Fibroblast of lung (primary cell): Measurements from ENCODE around the gene PACS2. TPM values are rescaled to one million over a fixed set of nuclear protein-coding genes. Genes with fewer than 3 reads are reported as not detected.
A peak's percentile ranks its signal among the peaks of the same experiment; 100 is the strongest.

Source experiments
- DNase-seq, 2 donors: peaks; one replicate each; pipeline versions ENCODE4 v3.0.0 to v3.0.0-alpha.2; 2010; ENCODE audit warnings: low read depth in 2 of 2
- H2AFZ ChIP-seq: 2 replicates; pipeline ENCODE4 v1.5.1; 2012; ENCODE audit warnings: low read length, control low read depth, inconsistent platforms
- H3K27ac ChIP-seq: 2 replicates; pipeline ENCODE4 v1.5.1; 2011; ENCODE audit warnings: low read length, control low read depth; ENCODE audit not compliant: insufficient read depth
- H3K27me3 ChIP-seq: 2 replicates; pipeline ENCODE4 v1.5.1; 2011; ENCODE audit warnings: mild to moderate bottlenecking, low read length; ENCODE audit not compliant: control insufficient read depth, insufficient read depth
- H3K36me3 ChIP-seq: 2 replicates; pipeline ENCODE4 v1.5.1; 2011; ENCODE audit warnings: low read length; ENCODE audit not compliant: control insufficient read depth, insufficient read depth
- H3K4me1 ChIP-seq: 2 replicates; pipeline ENCODE4 v1.5.1; 2011; ENCODE audit warnings: low read length; ENCODE audit not compliant: control insufficient read depth, insufficient read depth; ENCODE audit errors: extremely low read depth
- H3K4me2 ChIP-seq: 2 replicates; pipeline ENCODE4 v1.5.1; 2011; ENCODE audit warnings: low read length, control low read depth; ENCODE audit not compliant: insufficient read depth; ENCODE audit errors: extremely low read depth
- H3K4me3 ChIP-seq, 4 experiments: fragments of 200-600 bp in 1 of 4; sonication (generic) in 1 of 4; replicated peaks in 1 of 4; 2 replicates each; pipeline ENCODE4 v1.5.1; 2011 to 2016; ENCODE audit warnings: low read length in 4 of 4, low read depth in 3 of 4, mild to moderate bottlenecking in 3 of 4, control low read depth in 2 of 4, inconsistent platforms in 1 of 4, mixed read lengths in 1 of 4; ENCODE audit not compliant: insufficient read depth in 1 of 4; ENCODE audit errors: control extremely low read depth in 1 of 4
- H3K79me2 ChIP-seq: 2 replicates; pipeline ENCODE4 v1.5.1; 2012; ENCODE audit warnings: mild to moderate bottlenecking, low read length, inconsistent platforms; ENCODE audit not compliant: control insufficient read depth, insufficient read depth
- H3K9ac ChIP-seq: 2 replicates; pipeline ENCODE4 v1.5.1; 2011; ENCODE audit warnings: mild to moderate bottlenecking, low read length, control low read depth; ENCODE audit not compliant: insufficient read depth
- H3K9me3 ChIP-seq: 2 replicates; pipeline ENCODE4 v1.5.1; 2012; ENCODE audit warnings: low read depth, low read length; ENCODE audit not compliant: control insufficient read depth, insufficient read depth
- H4K20me1 ChIP-seq: 2 replicates; pipeline ENCODE4 v1.5.1; 2011; ENCODE audit warnings: low read length; ENCODE audit not compliant: control insufficient read depth, insufficient read depth; ENCODE audit errors: extremely low read depth
- EZH2 ChIP-seq: IDR thresholded peaks from 2 replicates; pipeline ENCODE4 v1.5.1; 2012; ENCODE audit warnings: low read length, control low read depth, mild to moderate bottlenecking; ENCODE audit errors: missing control alignments
- polyA plus RNA-seq, 2 donors: library from polyadenylated mRNA; depleted of rRNA in 1 of 2; stranded (reverse) in 1 of 2; unstranded in 1 of 2; fragments of >200 nt; gene quantifications; 2 replicates each; pipeline ENCODE4 v1.2.1, GENCODE V29; 2011 to 2012; ENCODE audit warnings: missing spikeins in 1 of 2
- total RNA-seq: library from RNA; depleted of rRNA; stranded (reverse); fragments of >200 nt; gene quantifications from 2 replicates; pipeline ENCODE4 v1.2.1, GENCODE V29; 2014
- TF ChIP-seq, protein P1 (sequence below), 2 donors: IDR thresholded peaks in 1 of 2; conservative IDR thresholded peaks in 1 of 2; 1 replicate in 1 of 2; 2 replicates in 1 of 2; pipeline ENCODE4 v1.5.1; 2011 to 2012; ENCODE audit warnings: low read length in 2 of 2, control low read depth in 1 of 2, inconsistent platforms in 1 of 2, low read depth in 1 of 2, mild to moderate bottlenecking in 1 of 2

The PACS2 gene
- total and polyA plus RNA-seq, 2 donors (not counting 1 experiment from before 2014, with no cell fraction given), result 20.3 to 52.5 TPM

DNA sequence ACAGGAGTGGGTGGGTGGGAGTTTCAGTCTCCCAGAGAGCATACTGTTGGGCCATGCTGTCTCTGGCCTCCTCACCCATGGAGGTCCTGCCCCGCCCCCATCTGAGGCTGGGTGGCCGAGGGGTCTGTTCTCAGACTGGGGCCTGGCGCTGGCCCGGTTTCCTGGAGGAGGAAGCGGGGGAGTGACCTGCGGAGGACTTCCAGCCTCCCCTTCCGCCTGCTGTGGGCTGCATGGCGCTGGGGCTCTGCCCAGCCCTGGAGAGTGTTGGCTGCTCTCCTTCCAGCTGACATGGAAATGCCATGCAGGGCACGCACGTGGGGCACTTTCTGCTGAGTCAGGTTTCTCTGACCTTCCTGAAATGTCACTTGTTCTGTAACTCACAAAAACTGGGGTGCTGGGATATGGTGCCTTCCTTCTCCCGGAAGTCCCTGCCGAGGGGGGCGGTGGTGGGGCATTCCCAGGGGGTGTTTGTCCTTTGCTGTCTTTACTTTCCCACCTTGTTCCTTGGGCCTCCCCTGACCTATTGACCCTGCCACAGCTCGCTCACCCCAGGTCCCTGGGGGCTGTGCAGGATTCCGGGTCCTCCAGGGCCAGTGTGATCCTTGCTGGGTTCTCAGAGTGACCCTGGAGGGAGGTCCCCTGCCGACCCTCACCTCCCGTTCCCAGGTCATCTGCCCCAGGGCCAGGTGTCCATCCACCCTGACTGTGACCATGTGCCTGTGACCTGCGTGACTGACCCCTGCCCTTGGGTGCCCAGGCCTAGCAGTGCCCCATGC lies 23.6 kb downstream of the PACS2 start:
- Histone ChIP-seq H2AFZ (no peak overlapping the region), H3K79me2 (peaks cover 2% of the 10 kb centered on the region), H3K4me1 (no peaks in the 10 kb centered on the region), H3K36me3 (no peaks in the 10 kb centered on the region), H3K27ac (no peak overlapping the region), H3K4me2 (no peak overlapping the region), H3K4me3 (no peak overlapping the region), H3K27me3 (no peaks in the 10 kb centered on the region), H4K20me1 (no peaks in the 10 kb centered on the region), H3K9ac (no peak overlapping the region), H3K9me3 (no peaks in the 10 kb centered on the region)
- DNase-seq, result no peak
- no peak for TF ChIP-seq EZH2
- TF ChIP-seq, protein P1, sequence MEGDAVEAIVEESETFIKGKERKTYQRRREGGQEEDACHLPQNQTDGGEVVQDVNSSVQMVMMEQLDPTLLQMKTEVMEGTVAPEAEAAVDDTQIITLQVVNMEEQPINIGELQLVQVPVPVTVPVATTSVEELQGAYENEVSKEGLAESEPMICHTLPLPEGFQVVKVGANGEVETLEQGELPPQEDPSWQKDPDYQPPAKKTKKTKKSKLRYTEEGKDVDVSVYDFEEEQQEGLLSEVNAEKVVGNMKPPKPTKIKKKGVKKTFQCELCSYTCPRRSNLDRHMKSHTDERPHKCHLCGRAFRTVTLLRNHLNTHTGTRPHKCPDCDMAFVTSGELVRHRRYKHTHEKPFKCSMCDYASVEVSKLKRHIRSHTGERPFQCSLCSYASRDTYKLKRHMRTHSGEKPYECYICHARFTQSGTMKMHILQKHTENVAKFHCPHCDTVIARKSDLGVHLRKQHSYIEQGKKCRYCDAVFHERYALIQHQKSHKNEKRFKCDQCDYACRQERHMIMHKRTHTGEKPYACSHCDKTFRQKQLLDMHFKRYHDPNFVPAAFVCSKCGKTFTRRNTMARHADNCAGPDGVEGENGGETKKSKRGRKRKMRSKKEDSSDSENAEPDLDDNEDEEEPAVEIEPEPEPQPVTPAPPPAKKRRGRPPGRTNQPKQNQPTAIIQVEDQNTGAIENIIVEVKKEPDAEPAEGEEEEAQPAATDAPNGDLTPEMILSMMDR (conservative IDR thresholded peaks at IDR 0.05 in 1 of 2, IDR thresholded peaks at IDR 0.05 in 1 of 2; ENCODE audit: low read depth in 1 of 2, low read length in 2 of 2), result no peak

DNA sequence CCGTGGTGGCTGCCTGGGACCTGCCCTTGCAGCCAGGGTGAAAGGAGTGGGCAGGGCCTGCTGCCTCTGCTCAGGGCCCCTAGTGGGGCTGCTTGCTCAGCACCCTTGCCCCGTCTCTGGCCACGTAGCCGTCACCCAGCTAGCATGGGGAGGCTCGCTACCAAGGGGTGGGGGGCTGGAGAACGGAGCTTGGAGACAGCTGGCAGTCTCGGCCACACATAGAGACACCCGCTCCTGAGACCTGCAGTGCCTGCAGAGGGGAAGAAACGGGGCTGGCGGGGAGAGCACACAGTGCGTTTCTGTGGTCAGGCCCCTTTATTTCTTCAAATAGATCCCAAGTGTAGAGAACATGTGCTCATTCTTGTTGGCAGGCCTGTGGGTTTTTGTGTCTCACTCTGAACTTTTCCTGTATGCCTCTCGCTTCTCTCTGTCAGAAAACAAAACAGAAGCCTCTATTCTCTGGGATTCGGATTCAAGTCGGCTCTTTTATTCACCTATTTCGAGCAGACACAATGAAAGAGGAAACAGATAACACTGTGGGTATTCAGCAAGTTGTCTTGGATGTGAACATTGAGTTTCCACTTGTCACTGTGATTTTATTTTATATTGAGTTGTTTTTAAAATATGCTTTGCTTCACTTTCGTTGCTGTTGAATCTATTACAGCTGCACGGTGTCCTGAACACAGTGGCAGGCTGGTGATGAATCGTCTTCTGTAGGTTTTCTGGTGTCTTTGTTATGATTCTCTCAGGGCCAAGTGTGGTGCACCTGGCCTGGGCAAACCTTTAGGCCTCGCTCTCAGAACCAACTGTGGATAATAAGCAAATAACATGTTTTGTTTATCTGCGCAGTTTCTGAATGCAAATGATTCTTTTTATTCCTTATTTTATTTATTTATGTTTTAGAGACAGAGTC lies 26.5 kb downstream of the PACS2 start:
- Histone ChIP-seq H3K9me3 (no peaks in the 10 kb centered on the region), H3K27ac (no peak overlapping the region), H3K27me3 (no peaks in the 10 kb centered on the region), H3K79me2 (peaks cover 2% of the 10 kb centered on the region), H3K36me3 (no peaks in the 10 kb centered on the region), H3K4me1 (no peaks in the 10 kb centered on the region), H4K20me1 (no peaks in the 10 kb centered on the region), H3K9ac (no peak overlapping the region), H3K4me2 (peak overlapping the region; percentile 42), H3K4me3 (no peak overlapping the region), H2AFZ (no peak overlapping the region)
- TF ChIP-seq, protein P1 (conservative IDR thresholded peaks at IDR 0.05 in 1 of 2, IDR thresholded peaks at IDR 0.05 in 1 of 2; ENCODE audit: low read depth in 1 of 2, low read length in 2 of 2), result no peak
- no peak for TF ChIP-seq EZH2
- DNase-seq, result peak in 1 of 2 donors; percentile 45

DNA sequence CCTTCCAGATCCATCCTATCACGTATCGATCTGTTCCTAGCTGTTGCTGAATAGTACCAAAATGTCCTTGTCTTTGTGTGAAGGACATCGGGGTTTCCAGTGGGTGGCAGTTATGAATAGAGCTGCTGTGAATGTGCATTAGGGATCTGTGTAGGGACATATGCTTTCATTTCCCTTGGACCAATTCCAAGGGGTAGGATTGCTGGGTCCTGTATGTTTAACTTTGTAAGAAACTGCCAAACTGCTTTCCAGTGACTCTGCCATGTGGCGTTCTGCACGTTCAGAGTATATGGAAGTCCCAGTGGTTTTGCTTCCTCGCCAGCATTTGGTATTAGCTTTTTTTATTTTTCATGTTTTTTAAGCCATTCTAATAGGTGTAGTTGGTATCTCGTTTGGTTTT lies 28.6 kb downstream of the PACS2 start:
- Histone ChIP-seq H2AFZ (no peak overlapping the region), H3K4me2 (no peak overlapping the region), H3K9ac (no peak overlapping the region), H3K27me3 (no peaks in the 10 kb centered on the region), H3K79me2 (peaks cover 2% of the 10 kb centered on the region), H3K27ac (no peak overlapping the region), H3K4me1 (no peaks in the 10 kb centered on the region), H3K4me3 (no peak overlapping the region), H3K36me3 (no peaks in the 10 kb centered on the region), H4K20me1 (no peaks in the 10 kb centered on the region), H3K9me3 (no peaks in the 10 kb centered on the region)
- TF ChIP-seq EZH2, result no peak
- TF ChIP-seq, protein P1 (conservative IDR thresholded peaks at IDR 0.05 in 1 of 2, IDR thresholded peaks at IDR 0.05 in 1 of 2; ENCODE audit: low read depth in 1 of 2, low read length in 2 of 2), result no peak
- DNase-seq, result peak in 1 of 2 donors; percentile 52
